Measurements from ENCODE around the gene TRA2A. TPM values are rescaled to one million over a fixed set of nuclear protein-coding genes. Genes with fewer than 3 reads are reported as not detected.
A peak's percentile ranks its signal among the peaks of the same experiment; 100 is the strongest.

TRA2A gene
- total RNA-seq, 1 donor from 2014 or later, result 144 TPM

- no peak for TF ChIP-seq CTCF (IDR thresholded peaks at IDR 0.05)
- Mint-ChIP-seq H3K36me3 (ENCODE audit: low read depth) (no peaks in the 10 kb centered on the region), H3K4me3 (no peak overlapping the region), H3K27ac (no peak overlapping the region), H3K27me3 (no peaks in the 10 kb centered on the region), H3K4me1 (peaks cover 18% of the 10 kb centered on the region), H3K9me3 (no peaks in the 10 kb centered on the region)
- ChIA-PET CTCF (interaction anchor here (0.6 to 4.0 kb wide), 23 partner anchors 8 to 1578 kb away, joined by 3 to 42 read pairs (median 4); partner anchors contain the start of genes CYCS and STK31), POLR2A (interaction anchor here (1.4 kb wide), 1 partner anchor 16 kb away, joined by 5 read pairs; no protein-coding TSS in a partner anchor)
- intact Hi-C loops (cut with micrococcal nuclease), result loop anchor here (1.0 to 5.0 kb wide), 9 partner anchors 15 to 1545 kb away; partner anchors contain the start of gene CCDC126
- DNase-seq, result peak; percentile 40
- peak; percentile 91 for ATAC-seq (ENCODE audit: low read depth)
Observed at GRCh38 chr7:23546897-23547572, 15.3 kb upstream of the TRA2A start.

GRCh38 chr7:23545493-23545892 lies 13.7 kb upstream of the TRA2A start:
- intact Hi-C loops (cut with micrococcal nuclease), result loop anchor here (1.0 to 5.0 kb wide), 3 partner anchors 188 to 1547 kb away; no protein-coding TSS in a partner anchor
- no peaks in the 10 kb centered on the region for H3K36me3 Mint-ChIP-seq (ENCODE audit: low read depth)
- no peak overlapping the region for H3K4me3 Mint-ChIP-seq
- ChIA-PET POLR2A (no interaction called here), CTCF (interaction anchor here (1.1 to 4.0 kb wide), 8 partner anchors 10 to 273 kb away, joined by 3 to 42 read pairs (median 9); partner anchors contain the start of gene STK31)
- H3K27me3 Mint-ChIP-seq, result no peaks in the 10 kb centered on the region
- H3K9me3 Mint-ChIP-seq, result no peaks in the 10 kb centered on the region
- ATAC-seq (ENCODE audit: low read depth), result no peak
- H3K4me1 Mint-ChIP-seq, result peaks cover 18% of the 10 kb centered on the region
- H3K27ac Mint-ChIP-seq, result no peak overlapping the region
- DNase-seq, result no peak
- TF ChIP-seq CTCF (IDR thresholded peaks at IDR 0.05), result no peak

GRCh38 chr7:23544913-23545354 lies 13.2 kb upstream of the TRA2A start:
- Mint-ChIP-seq H3K27me3 (no peaks in the 10 kb centered on the region), H3K4me3 (no peak overlapping the region), H3K27ac (no peak overlapping the region), H3K9me3 (no peaks in the 10 kb centered on the region), H3K36me3 (ENCODE audit: low read depth) (no peaks in the 10 kb centered on the region), H3K4me1 (peaks cover 21% of the 10 kb centered on the region)
- ATAC-seq (ENCODE audit: low read depth), result peak; percentile 43
- intact Hi-C loops (cut with micrococcal nuclease), result loop anchor here (1.0 to 5.0 kb wide), 3 partner anchors 188 to 1547 kb away; no protein-coding TSS in a partner anchor
- no peak for DNase-seq
- no peak for TF ChIP-seq CTCF (IDR thresholded peaks at IDR 0.05)
- POLR2A ChIA-PET, result no interaction called here
- CTCF ChIA-PET, result interaction anchor here (0.6 to 4.0 kb wide), 9 partner anchors 9 to 272 kb away, joined by 3 to 42 read pairs (median 6); partner anchors contain the start of gene STK31

GRCh38 chr7:23542752-23543151 lies 11.0 kb upstream of the TRA2A start:
- H3K27ac Mint-ChIP-seq, result no peak overlapping the region
- no peak for TF ChIP-seq CTCF (IDR thresholded peaks at IDR 0.05)
- H3K4me3 Mint-ChIP-seq, result no peak overlapping the region
- ChIA-PET POLR2A (no interaction called here), CTCF (no interaction called here)
- peaks cover 32% of the 10 kb centered on the region for H3K4me1 Mint-ChIP-seq
- H3K9me3 Mint-ChIP-seq, result no peaks in the 10 kb centered on the region
- no peaks in the 10 kb centered on the region for H3K27me3 Mint-ChIP-seq
- DNase-seq (no peak), ATAC-seq (ENCODE audit: low read depth) (no peak)
- H3K36me3 Mint-ChIP-seq (ENCODE audit: low read depth), result no peaks in the 10 kb centered on the region
- intact Hi-C loops (cut with micrococcal nuclease), result no loop called here

GRCh38 chr7:23539494-23539907 lies 7.7 kb upstream of the TRA2A start:
- ATAC-seq (ENCODE audit: low read depth), result no peak
- intact Hi-C loops (cut with micrococcal nuclease), result loop anchor here (10.0 kb wide), 2 partner anchors 525 to 1035 kb away; partner anchors contain the start of genes HYCC1 and PALS2
- no peaks in the 10 kb centered on the region for H3K36me3 Mint-ChIP-seq (ENCODE audit: low read depth)
- ChIA-PET POLR2A (interaction anchor here (0.6 to 2.1 kb wide), 4 partner anchors 8 to 1144 kb away, joined by 4 to 8 read pairs (median 4); no protein-coding TSS in a partner anchor), CTCF (interaction anchor here (0.8 to 1.6 kb wide), 4 partner anchors 8 to 263 kb away, joined by 3 to 13 read pairs (median 4); no protein-coding TSS in a partner anchor)
- peaks cover 15% of the 10 kb centered on the region for H3K4me1 Mint-ChIP-seq
- no peak for TF ChIP-seq CTCF (IDR thresholded peaks at IDR 0.05)
- peak overlapping the region; percentile 21 for H3K4me3 Mint-ChIP-seq
- H3K27me3 Mint-ChIP-seq, result no peaks in the 10 kb centered on the region
- no peak for DNase-seq
- no peaks in the 10 kb centered on the region for H3K9me3 Mint-ChIP-seq
- H3K27ac Mint-ChIP-seq, result peak overlapping the region; percentile 53

All from activated B cell treated with CpG ODN at 0.5 μM for 24 hours (primary cell).